Measurements from ENCODE around the gene PTRHD1.
A peak's percentile ranks its signal among the peaks of the same experiment; 100 is the strongest.

Gene PTRHD1, protein sequence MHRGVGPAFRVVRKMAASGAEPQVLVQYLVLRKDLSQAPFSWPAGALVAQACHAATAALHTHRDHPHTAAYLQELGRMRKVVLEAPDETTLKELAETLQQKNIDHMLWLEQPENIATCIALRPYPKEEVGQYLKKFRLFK

DNA sequence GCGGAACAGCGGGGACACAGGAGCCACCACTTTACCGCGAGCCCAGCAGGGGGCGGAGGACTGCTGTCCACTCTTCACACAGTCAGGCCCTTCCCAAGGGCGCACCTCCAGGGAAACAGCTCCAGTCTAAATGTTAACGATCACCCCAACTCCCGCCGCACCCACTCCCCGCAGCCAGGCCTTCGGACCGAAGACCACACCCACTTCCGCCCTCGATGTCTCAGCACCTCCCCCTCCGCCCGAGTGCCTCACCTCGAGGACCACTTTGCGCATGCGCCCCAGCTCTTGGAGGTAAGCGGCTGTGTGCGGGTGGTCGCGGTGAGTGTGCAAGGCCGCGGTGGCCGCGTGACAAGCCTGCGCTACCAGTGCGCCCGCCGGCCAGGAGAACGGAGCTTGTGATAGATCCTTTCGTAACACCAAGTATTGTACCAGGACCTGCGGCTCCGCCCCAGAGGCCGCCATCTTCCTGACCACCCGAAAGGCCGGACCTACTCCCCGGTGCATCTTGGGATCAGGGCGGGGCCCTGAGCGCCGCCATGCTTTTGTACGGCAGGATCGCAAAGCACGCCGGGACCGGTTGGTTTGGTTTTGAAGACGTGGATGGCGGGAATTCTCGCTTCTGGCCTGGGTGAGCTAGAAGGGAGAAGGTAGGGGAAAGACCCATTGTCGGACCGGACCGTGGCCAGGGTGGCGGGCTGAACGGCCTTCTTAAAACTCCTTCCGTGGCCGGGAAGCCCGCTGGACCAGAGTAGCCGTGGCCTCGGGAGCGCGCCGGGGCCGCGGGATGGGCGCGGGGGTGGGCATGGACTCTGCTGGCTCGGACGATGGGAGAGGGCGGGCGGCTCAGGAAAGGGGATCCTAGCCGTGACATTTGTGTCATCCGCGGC is at the start of gene PTRHD1, which contains the start of gene CENPO:
Gene PTRHD1, minus strand, starts transcription at position 518 of the 887 bp plus-strand sequence. Its CDS starts 14 bp downstream, at position 504.
Gene CENPO, plus strand, starts transcription at position 552 of the 887 bp plus-strand sequence. CDS start 495 bp downstream, outside the sequence.
- ChIA-PET CTCF (no interaction called here), POLR2A (interaction anchor here (0.6 to 1.8 kb wide), 10 partner anchors 13 to 1121 kb away, joined by 3 to 7 read pairs (median 3); no protein-coding TSS in a partner anchor)
- TF ChIP-seq L3MBTL2 (conservative IDR thresholded peaks at IDR 0.05) (peak; percentile 71), CTBP1 (IDR thresholded peaks at IDR 0.05; ENCODE audit: borderline replicate concordance) (no peak), ARNT (IDR thresholded peaks at IDR 0.05) (no peak), SUZ12 (IDR thresholded peaks at IDR 0.05) (no peak), FOXA1 (IDR thresholded peaks at IDR 0.05) (no peak), NFRKB (IDR thresholded peaks at IDR 0.05) (peak; percentile 42; the same call in 1 of the 2 replicates), SP1 (IDR thresholded peaks at IDR 0.05) (no peak), FOXK2 (IDR thresholded peaks at IDR 0.05) (no peak), ELF4 (IDR thresholded peaks at IDR 0.05) (peak; percentile 64)
- peak; percentile 91 for DNase-seq (ENCODE audit: extremely low spot score)

DNA sequence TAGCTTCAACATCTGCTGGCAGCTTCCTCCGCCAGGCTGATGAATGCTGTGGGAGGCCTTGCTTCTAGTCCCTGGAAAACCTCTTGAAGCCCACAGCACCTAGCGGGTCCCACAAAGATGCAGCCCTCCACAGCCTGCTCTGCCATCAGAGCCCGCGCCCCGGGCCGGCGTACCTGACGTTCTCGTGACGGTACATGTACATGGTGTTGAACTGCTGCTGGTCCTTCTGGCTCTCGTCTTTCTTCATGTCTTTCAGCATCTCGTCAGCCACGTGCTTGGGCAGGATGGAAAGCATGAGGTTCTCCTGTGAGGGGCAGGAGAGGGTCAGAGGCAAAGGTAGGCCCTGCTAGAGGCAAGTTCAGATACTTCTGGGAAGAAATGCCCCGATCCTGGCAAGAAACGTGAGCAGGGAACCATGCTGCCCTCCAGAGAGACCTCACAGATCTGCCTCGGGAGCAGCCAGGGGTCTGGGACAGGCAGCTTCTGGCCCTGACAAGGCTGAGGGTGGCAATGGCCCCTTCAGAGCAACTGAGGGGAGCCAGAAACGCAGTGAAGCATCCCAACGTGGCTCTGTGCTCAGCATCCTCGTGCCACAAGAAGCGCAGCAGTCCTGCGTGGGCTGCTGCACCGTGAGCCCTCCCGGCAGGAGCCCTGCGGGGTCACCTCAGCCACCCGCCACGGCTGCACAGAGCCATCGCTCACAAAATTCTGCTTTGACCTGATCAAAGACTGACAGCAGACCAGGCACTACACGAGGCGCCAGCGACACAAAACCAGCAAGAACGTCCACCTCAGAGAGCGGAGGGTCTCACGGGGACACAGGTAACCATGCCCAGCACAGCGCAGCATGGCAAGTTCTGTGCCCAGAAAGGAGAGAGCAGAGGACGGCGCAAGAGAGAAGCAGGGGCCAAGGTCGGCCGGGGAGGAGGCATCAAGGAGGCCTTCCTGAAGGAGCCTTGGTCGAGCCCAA is 49.2 kb upstream of the PTRHD1 start:
- TF ChIP-seq FOXA1 (IDR thresholded peaks at IDR 0.05) (no peak), LEF1 (IDR thresholded peaks at IDR 0.05; ENCODE audit: borderline replicate concordance) (no peak), ELF4 (IDR thresholded peaks at IDR 0.05) (no peak), HDGF (IDR thresholded peaks at IDR 0.05; ENCODE audit: borderline replicate concordance) (no peak)
- POLR2A ChIA-PET, result no interaction called here
- CTCF ChIA-PET, result no interaction called here
- DNase-seq (ENCODE audit: extremely low spot score), result no peak

DNA sequence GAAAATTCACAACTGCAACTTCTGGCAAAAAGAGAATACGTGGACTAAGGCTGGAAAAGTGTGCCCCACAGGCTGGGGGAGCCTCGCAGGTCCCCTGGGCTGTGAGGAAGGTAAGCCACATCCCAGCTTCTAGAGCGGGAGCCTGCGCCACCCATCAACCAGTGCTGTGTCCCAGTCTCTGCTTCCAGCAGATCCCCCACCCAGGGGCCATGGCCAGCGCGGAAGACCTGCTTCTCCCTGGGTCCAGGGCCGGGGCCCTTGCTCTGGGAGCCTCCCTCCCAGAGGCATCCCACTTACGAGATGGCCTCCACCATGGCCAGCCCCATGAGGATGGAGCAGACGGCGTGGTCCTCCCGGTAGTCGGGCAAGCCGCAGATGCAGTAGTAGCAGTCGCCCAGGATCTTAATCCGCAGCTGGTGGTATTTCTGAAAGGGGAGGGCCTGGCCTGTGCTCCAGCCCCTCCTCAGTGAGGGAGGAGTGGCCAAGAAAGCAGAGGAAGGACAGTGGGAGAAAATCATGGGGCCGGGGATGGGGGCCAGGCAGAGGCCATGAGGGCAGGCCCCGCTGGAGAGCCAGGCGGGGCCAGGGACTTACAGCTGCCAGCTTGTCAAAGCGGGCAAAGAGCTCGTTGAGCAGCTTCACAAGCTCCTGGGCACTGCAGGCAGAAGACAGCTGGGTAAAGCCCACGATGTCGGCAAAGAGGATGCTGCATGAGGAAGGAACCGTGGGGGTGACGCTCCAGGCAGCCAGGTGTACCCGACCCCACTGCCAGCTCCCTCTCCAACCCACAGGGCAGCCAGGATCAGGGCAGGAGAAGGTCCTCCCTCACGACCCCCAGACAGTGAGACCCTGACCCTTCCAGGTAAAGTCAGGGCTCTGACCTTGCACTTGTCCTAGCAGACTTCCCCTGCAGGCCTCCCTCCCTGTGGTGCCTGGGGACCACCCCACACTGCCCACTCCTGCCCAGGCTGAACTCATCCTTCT is 48.1 kb upstream of the PTRHD1 start:
- POLR2A ChIA-PET, result no interaction called here
- TF ChIP-seq SP1 (IDR thresholded peaks at IDR 0.05) (no peak), FOXK2 (IDR thresholded peaks at IDR 0.05) (no peak), FOXM1 (IDR thresholded peaks at IDR 0.05; ENCODE audit: borderline replicate concordance) (no peak), LEF1 (IDR thresholded peaks at IDR 0.05; ENCODE audit: borderline replicate concordance) (no peak)
- DNase-seq (ENCODE audit: extremely low spot score), result no peak
- CTCF ChIA-PET, result no interaction called here

DNA sequence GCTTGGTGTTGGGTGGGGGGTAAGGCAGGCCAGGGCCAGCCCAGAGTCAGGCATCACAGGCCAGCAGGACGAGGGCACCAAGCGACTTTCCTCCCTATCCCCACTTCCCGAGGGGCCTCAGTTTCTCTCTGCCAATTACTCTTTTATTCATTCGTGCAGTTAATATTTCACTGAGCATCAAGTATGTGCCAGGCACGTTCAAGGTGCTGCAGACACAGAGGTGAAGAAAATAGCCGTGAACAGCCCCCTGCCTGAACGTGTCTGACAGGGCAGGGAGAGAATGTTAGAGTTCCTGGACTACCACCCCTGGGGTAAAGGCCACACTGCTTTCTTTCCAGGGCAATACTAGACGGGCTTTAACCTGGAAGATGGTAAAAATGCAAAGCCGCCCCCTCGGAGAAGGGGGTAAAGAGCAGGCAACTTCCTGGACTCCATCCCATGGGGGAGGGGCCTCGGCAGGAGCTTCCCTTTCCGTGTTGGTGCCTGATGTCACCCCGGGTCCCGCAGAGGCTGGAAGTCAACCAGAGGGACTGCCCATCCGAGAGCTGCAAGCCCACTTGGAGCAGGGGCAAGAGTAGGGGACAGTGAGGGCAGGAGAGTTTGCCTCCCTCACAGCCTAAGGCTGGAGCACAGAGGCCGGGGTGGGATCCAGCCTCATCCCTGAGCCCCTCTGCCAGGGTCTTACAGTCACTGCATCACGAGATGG is 47.1 kb upstream of the PTRHD1 start:
- ChIA-PET POLR2A (no interaction called here), CTCF (no interaction called here)
- no peak for DNase-seq (ENCODE audit: extremely low spot score)
- TF ChIP-seq ZNF384 (IDR thresholded peaks at IDR 0.05) (no peak), FOXK2 (IDR thresholded peaks at IDR 0.05) (no peak)

DNA sequence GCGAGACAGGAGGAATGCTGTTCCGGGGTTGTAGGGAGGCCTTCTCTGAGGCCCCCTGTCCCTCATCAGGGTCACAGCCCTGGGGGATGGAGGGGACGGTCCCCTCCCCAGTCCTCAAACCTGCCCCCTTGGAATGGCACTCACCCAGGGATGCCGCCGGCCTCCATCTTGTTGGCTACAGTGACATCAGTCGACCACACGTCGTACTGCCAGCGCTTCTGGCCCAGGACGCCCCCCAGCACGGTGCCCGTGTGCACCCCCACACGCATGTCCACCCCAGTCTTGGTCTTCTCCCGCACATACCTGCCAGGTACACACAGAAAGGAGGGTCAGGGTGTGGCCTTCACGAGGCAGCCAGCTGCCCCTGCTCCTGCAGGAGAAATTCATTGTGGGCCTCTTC is 46.5 kb upstream of the PTRHD1 start:
- ChIA-PET CTCF (no interaction called here), POLR2A (no interaction called here)
- no peak for DNase-seq (ENCODE audit: extremely low spot score)
- no peak for TF ChIP-seq ZNF384 (IDR thresholded peaks at IDR 0.05)

DNA sequence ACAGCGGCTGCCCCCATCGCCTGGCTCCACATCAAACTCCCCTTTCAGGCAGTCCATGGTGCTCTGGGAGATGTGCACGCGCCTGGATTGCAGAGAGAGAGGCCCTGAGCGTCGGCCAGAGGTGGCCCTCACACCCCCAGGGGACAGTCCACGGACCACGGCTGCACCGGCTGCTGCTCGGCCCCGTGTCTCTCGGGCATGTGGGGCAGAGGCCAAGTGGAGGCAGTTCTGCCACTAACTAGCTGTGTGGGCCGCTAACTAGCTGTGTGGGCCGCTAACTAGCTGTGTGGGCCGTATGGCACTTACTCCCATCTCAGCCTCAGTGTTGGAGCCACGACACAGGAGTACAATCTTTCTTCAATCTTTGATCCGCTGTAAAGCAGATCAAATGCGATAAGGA is 45.4 kb upstream of the PTRHD1 start:
- TF ChIP-seq FOXM1 (IDR thresholded peaks at IDR 0.05; ENCODE audit: borderline replicate concordance) (no peak), SUZ12 (IDR thresholded peaks at IDR 0.05) (no peak), SP1 (IDR thresholded peaks at IDR 0.05) (no peak), NFRKB (IDR thresholded peaks at IDR 0.05) (no peak), CTBP1 (IDR thresholded peaks at IDR 0.05; ENCODE audit: borderline replicate concordance) (no peak)
- ChIA-PET CTCF (no interaction called here), POLR2A (no interaction called here)

DNA sequence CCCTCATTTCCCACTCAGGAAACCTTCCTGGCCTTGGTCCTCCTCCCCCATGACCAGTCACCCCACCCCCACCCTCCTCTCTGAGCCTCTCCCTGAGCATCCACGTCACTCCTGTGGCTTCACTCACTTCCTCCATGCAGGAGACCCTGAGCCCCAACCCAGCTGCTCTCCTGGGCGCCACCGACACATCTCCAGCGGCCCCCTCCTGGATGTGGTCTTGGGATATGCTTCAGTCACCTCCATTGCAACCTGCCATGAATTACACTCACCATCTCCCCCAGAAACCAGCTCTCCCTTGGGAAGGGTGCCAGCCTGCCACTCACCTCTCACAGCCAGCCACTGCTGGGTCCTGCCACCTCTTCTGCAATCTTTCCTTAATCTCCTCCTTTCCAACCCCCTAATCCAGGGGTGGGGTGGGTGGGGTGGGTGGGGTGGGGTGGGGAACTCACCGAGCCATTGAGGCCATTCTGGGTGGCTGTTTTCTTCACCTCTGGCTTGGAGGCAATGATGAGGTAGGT is 44.9 kb upstream of the PTRHD1 start:
- CTCF ChIA-PET, result no interaction called here
- POLR2A ChIA-PET, result no interaction called here
- TF ChIP-seq ZNF384 (IDR thresholded peaks at IDR 0.05) (no peak), FOXA1 (IDR thresholded peaks at IDR 0.05) (no peak), ARNT (IDR thresholded peaks at IDR 0.05) (no peak)
- DNase-seq (ENCODE audit: extremely low spot score), result no peak

More for the DNA sequence above, 45.4 kb upstream of the PTRHD1 start:
- no peak for DNase-seq (ENCODE audit: extremely low spot score)

DNA sequence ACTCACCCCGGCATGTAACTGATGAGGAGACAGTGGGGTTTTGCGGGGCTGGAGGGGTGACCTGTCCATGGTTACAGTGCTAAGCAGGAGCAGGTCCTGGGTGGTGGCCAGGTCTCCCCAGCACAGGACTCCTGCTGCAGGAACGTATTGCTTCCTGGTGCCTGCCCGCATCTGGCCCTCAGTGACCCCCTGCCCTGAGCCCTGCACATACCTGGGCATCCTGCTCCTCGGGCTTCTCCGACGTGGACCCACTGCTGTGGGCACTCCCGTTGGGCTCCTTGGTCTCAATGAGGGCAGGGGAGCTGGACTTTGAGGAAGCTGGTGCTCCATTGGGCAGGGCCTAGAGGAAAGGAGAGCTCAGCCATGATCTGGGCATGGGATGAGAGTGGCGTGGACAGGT is 43.5 kb upstream of the PTRHD1 start:
- no peak for TF ChIP-seq FOXA1 (IDR thresholded peaks at IDR 0.05)
- no peak for TF ChIP-seq TARDBP (IDR thresholded peaks at IDR 0.05)
- no peak for TF ChIP-seq SUZ12 (IDR thresholded peaks at IDR 0.05)
- no peak for TF ChIP-seq LEF1 (IDR thresholded peaks at IDR 0.05; ENCODE audit: borderline replicate concordance)
- TF ChIP-seq L3MBTL2 (conservative IDR thresholded peaks at IDR 0.05), result no peak
- no peak for TF ChIP-seq ARNT (IDR thresholded peaks at IDR 0.05)
- no peak for TF ChIP-seq HDGF (IDR thresholded peaks at IDR 0.05; ENCODE audit: borderline replicate concordance)
- TF ChIP-seq ZNF384 (IDR thresholded peaks at IDR 0.05), result no peak
- no peak for TF ChIP-seq BHLHE40 (IDR thresholded peaks at IDR 0.05; ENCODE audit: borderline replicate concordance)
- no peak for TF ChIP-seq FOXM1 (IDR thresholded peaks at IDR 0.05; ENCODE audit: borderline replicate concordance)
- POLR2A ChIA-PET, result no interaction called here
- no peak for DNase-seq (ENCODE audit: extremely low spot score)
- CTCF ChIA-PET, result interaction anchor here (0.8 kb wide), 1 partner anchor 64 kb away, joined by 3 read pairs; no protein-coding TSS in a partner anchor
